ENCODE data around the gene TRAF2.

DNA sequence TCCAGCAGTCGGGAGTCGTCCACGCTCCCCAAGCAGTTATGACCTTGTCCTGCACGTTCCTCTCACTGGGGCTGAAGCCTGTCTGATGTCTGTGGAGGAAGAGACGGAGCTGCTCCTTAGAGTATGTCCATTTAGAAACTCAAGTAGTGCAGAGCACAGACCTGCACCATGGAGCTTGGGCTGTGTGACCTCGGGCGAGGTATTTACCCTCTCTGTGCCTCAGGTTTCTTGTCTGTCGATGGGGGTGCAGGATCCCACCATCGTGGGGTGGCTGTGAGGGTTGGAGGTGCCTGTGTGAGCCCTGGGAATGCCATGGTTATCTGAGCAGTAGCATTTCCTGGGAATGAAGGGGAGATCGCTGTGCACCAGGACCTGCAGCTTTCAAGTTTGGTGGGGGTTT is 14.2 kb downstream of the TRAF2 start:
- TF ChIP-seq EZH2 (IDR thresholded peaks at IDR 0.05; ENCODE audit: low read depth, low read length, severe bottlenecking), result no peak
- TF ChIP-seq TEAD4 (IDR thresholded peaks at IDR 0.05; ENCODE audit: low read depth, low read length), result no peak
- TF ChIP-seq SIN3A (conservative IDR thresholded peaks at IDR 0.05 in 1 of 2, IDR thresholded peaks at IDR 0.05 in 1 of 2; ENCODE audit: low read depth in 1 of 2, low read length in 2 of 2), result no peak
- TF ChIP-seq, protein P1, sequence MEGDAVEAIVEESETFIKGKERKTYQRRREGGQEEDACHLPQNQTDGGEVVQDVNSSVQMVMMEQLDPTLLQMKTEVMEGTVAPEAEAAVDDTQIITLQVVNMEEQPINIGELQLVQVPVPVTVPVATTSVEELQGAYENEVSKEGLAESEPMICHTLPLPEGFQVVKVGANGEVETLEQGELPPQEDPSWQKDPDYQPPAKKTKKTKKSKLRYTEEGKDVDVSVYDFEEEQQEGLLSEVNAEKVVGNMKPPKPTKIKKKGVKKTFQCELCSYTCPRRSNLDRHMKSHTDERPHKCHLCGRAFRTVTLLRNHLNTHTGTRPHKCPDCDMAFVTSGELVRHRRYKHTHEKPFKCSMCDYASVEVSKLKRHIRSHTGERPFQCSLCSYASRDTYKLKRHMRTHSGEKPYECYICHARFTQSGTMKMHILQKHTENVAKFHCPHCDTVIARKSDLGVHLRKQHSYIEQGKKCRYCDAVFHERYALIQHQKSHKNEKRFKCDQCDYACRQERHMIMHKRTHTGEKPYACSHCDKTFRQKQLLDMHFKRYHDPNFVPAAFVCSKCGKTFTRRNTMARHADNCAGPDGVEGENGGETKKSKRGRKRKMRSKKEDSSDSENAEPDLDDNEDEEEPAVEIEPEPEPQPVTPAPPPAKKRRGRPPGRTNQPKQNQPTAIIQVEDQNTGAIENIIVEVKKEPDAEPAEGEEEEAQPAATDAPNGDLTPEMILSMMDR (IDR thresholded peaks at IDR 0.05; ENCODE audit: control extremely low read depth in 1 of 3, insufficient read depth in 1 of 3, low read depth in 1 of 3, low read length in 3 of 3), result no peak
- TF ChIP-seq RAD21 (IDR thresholded peaks at IDR 0.05 in 1 of 2, conservative IDR thresholded peaks at IDR 0.05 in 1 of 2; ENCODE audit: low read depth in 2 of 2, low read length in 2 of 2), result no peak
- TF ChIP-seq JUND (IDR thresholded peaks at IDR 0.05; ENCODE audit: low read length), result no peak
- TF ChIP-seq POLR2A (IDR thresholded peaks at IDR 0.05; ENCODE audit: control extremely low read depth in 1 of 2, low read depth in 2 of 2, low read length in 2 of 2), result no peak
- no peak for TF ChIP-seq TCF12 (IDR thresholded peaks at IDR 0.05; ENCODE audit: low read depth, low read length)
- no peak for TF ChIP-seq SAP30 (IDR thresholded peaks at IDR 0.05; ENCODE audit: insufficient read depth, insufficient replicate concordance, low read length)
- TF ChIP-seq POLR2AphosphoS5 (IDR thresholded peaks at IDR 0.05; ENCODE audit: low read depth, low read length), result no peak

All from H1 (cell line).